GM12878 (cell line): ENCODE results near the gene CTSD. TPM values are rescaled to one million over a fixed set of nuclear protein-coding genes. Genes with fewer than 3 reads are reported as not detected.
A peak's percentile ranks its signal among the peaks of the same experiment; 100 is the strongest.

Experiments used
- ATAC-seq: fragments of 200-7000 bp; cut with Tn5 transposase; 3 replicates; pipeline ENCODE4 v1.9.1; 2020; ENCODE audit warnings: mild to moderate bottlenecking, moderate library complexity
- BruUV-seq: library from RNA; stranded (reverse); fragments of 400-500 nt; replicated peaks from 2 replicates; lab custom pipeline; 2021; lab: Mats Ljungman, UMichigan
- CTCF ChIA-PET: fragments of 300-600 bp; sonication (Branson Sonifier 250); formaldehyde crosslinking; extraction: SDS; loops from one replicate; lab custom pipeline; 2021; ENCODE audit warnings: inconsistent platforms; lab: Yijun Ruan, JAX
- POLR2A ChIA-PET: fragments of 350-600 bp; formaldehyde crosslinking; extraction: SDS; loops from one replicate; lab custom pipeline; 2021; ENCODE audit warnings: inconsistent platforms; lab: Charles Lee
- RAD21 ChIA-PET: fragments of 300-600 bp; sonication (Branson Sonifier 250); formaldehyde crosslinking; loops from one replicate; lab custom pipeline; 2023; ENCODE audit warnings: antibody characterized with exemption; ENCODE audit not compliant: unreplicated experiment; lab: Charles Lee
- SMC1A ChIA-PET: fragments of 300-600 bp; sonication (Branson Sonifier 250); formaldehyde crosslinking; loops from one replicate; lab custom pipeline; 2023; ENCODE audit not compliant: unreplicated experiment, uncharacterized antibody; lab: Charles Lee
- DNase-seq: peaks from one replicate; pipeline ENCODE4 v3.0.0-alpha.2; 2011; ENCODE audit warnings: low read depth, low spot score
- FAIRE-seq: peaks from 3 replicates; lab custom pipeline; 2011; peaks lifted over from hg19 to GRCh38; lab: Jason Lieb, UNC
- H2AFZ ChIP-seq: 2 replicates; pipeline ENCODE4 v1.6.0; 2011; ENCODE audit warnings: low read depth, low read length, control low read depth; ENCODE audit not compliant: control insufficient read depth
- H3K27ac ChIP-seq: 2 replicates; pipeline ENCODE4 v1.5.1; 2011; ENCODE audit warnings: control low read depth; ENCODE audit not compliant: control insufficient read depth, insufficient read depth
- H3K27me3 ChIP-seq, 2 experiments: replicated peaks in 1 of 2; 2 replicates each; pipeline versions ENCODE4 v1.6.0 to v1.6.1; 2011; ENCODE audit warnings: low read length in 1 of 2; ENCODE audit not compliant: control insufficient read depth in 2 of 2, insufficient read depth in 2 of 2
- H3K36me3 ChIP-seq, 2 experiments: 2 replicates each; pipeline ENCODE4 v1.5.1; 2011; ENCODE audit warnings: low read length in 1 of 2; ENCODE audit not compliant: control insufficient read depth in 2 of 2, insufficient read depth in 2 of 2
- H3K4me1 ChIP-seq: 2 replicates; pipeline ENCODE4 v1.6.1; 2011; ENCODE audit warnings: mild to moderate bottlenecking, low read length, moderate library complexity, mixed read lengths; ENCODE audit not compliant: control insufficient read depth, insufficient read depth
- H3K4me2 ChIP-seq: 2 replicates; pipeline ENCODE4 v1.6.0; 2011; ENCODE audit warnings: control low read depth; ENCODE audit not compliant: control insufficient read depth, insufficient read depth
- H3K4me3 ChIP-seq: fragments of 200-600 bp; sonication (generic); 2 replicates; pipeline ENCODE4 v1.5.1; 2016
- H3K79me2 ChIP-seq: 2 replicates; pipeline ENCODE4 v1.6.0; 2011; ENCODE audit warnings: low read length; ENCODE audit not compliant: control insufficient read depth, insufficient read depth
- H3K9ac ChIP-seq: 2 replicates; pipeline ENCODE4 v1.8.0; 2011; ENCODE audit warnings: low read length, control low read depth, mixed read lengths; ENCODE audit not compliant: control insufficient read depth, insufficient read depth
- H3K9me3 ChIP-seq: replicated peaks from 3 replicates; pipeline ENCODE4 v1.5.1; 2011; ENCODE audit warnings: mild to moderate bottlenecking, low read length; ENCODE audit not compliant: control insufficient read depth, insufficient read depth
- H4K20me1 ChIP-seq: 2 replicates; pipeline ENCODE4 v1.6.0; 2011; ENCODE audit not compliant: control insufficient read depth, insufficient read depth
- JUND ChIP-seq: IDR thresholded peaks from 2 replicates; pipeline ENCODE4 v1.6.1; 2012; ENCODE audit warnings: low read depth, mild to moderate bottlenecking, low read length, improper control_type of control experiment, moderate library complexity
- MTA2 ChIP-seq: fragments of 450-650 bp; IDR thresholded peaks from 2 replicates; pipeline ENCODE4 v1.6.1; 2016; ENCODE audit warnings: low read depth, mild to moderate bottlenecking, moderate library complexity
- NFYA ChIP-seq: IDR thresholded peaks from 2 replicates; pipeline ENCODE4 v1.6.1; 2011; ENCODE audit warnings: low read depth, mild to moderate bottlenecking, low read length, improper control_type of control experiment, borderline replicate concordance
- PAX8 ChIP-seq: fragments of 450-650 bp; IDR thresholded peaks from 2 replicates; pipeline ENCODE4 v1.6.1; 2017; ENCODE audit warnings: mild to moderate bottlenecking, moderate library complexity
- SPI1 ChIP-seq: IDR thresholded peaks from 2 replicates; pipeline ENCODE4 v1.6.1; 2011; ENCODE audit warnings: low read depth, mild to moderate bottlenecking, low read length, moderate library complexity, borderline replicate concordance; ENCODE audit not compliant: insufficient read depth
- ZNF384 ChIP-seq: IDR thresholded peaks from 2 replicates; pipeline ENCODE4 v1.6.1; 2012; ENCODE audit warnings: low read depth, mild to moderate bottlenecking, low read length, improper control_type of control experiment, borderline replicate concordance
- WGBS: methylation state at CpG from one replicate; pipeline ENCODE4 v1.1.6; 2016; ENCODE audit warnings: low lambda C conversion rate; ENCODE audit not compliant: insufficient replicate concordance, insufficient coverage; ENCODE audit errors: missing lambda C conversion rate; 5-methylcytosine and 5-hydroxymethylcytosine counted together
- in situ Hi-C: fragments of 300-500 bp; cut with MboI; formaldehyde crosslinking; loops from 9 replicates; pipeline ENCODE4 v1.14.3; 2018; ENCODE audit warnings: mixed read lengths
- intact Hi-C: fragments of 100-400 bp; cut with micrococcal nuclease; formaldehyde crosslinking; loops from one replicate; pipeline ENCODE4 v1.14.2; 2022; ENCODE audit not compliant: unreplicated experiment
- polyA plus RNA-seq, 11 experiments: library from polyadenylated mRNA; depleted of rRNA in 4 of 11; unstranded in 6 of 11; stranded (reverse) in 5 of 11; fragments of >200 nt; fragmentation: Nextera tagmentation in 4 of 11; fragmentation: Illumina TruSeq in 1 of 11; extraction: Ambion mirVana in 4 of 11; extraction: Trizol in 1 of 11; gene quantifications; 1 replicate in 1 of 11; 2 replicates in 10 of 11; pipeline versions ENCODE4 v1.2.1 to v1.2.3, GENCODE V29; 2011 to 2016; ENCODE audit warnings: inconsistent platforms in 2 of 11, missing spikeins in 2 of 11, low read depth in 1 of 11
- total RNA-seq, 4 experiments: library from RNA; depleted of rRNA in 3 of 4; stranded (reverse); fragments of >200 nt in 3 of 4; fragmentation: Illumina TruSeq in 1 of 4; extraction: Trizol in 1 of 4; gene quantifications; 2 replicates each; pipeline versions ENCODE4 v1.2.1 to v1.2.3, GENCODE V29; 2013 to 2021
- TF ChIP-seq, protein P1 (sequence below): fragments of 450-650 bp; IDR thresholded peaks from 2 replicates; pipeline ENCODE4 v1.6.1; 2018; ENCODE audit warnings: borderline replicate concordance, mild to moderate bottlenecking; ENCODE audit not compliant: partially characterized antibody
- TF ChIP-seq, protein P2 (sequence below): fragments of 450-650 bp; IDR thresholded peaks from 2 replicates; pipeline ENCODE4 v1.6.1; 2018; ENCODE audit warnings: mild to moderate bottlenecking, low read depth, moderate library complexity; ENCODE audit not compliant: partially characterized antibody
- TF ChIP-seq, protein P3 (sequence below): fragments of 450-650 bp; IDR thresholded peaks from 2 replicates; pipeline ENCODE4 v1.6.1; 2017; ENCODE audit warnings: mild to moderate bottlenecking, low read depth, inconsistent platforms; ENCODE audit not compliant: poor library complexity, severe bottlenecking

CTSD gene
- total and polyA plus RNA-seq, 10 of the 15 experiments (the other 5 are each of a cell fraction or from before 2014, with no cell fraction given): 0.42 to 54.6 (median 25.0) TPM

DNA sequence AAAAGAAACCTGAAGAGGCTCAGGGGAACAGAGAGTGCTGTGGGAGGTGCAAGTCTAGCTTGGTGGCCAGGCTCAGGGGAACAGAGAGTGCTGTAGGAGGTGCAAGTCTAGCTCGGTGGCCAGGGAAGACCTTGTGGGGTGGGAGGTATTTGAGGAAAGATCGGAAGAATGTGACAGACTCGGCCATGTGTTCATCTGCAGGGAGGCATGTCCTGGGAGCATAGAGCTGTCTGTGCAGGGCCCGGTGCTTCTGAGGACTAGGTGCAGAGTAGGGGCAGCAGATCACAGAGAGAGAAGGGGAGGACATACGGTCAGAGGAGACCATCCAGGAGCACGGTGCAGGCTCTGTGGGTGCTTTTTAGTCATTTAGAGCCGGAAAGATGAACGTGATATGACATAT, 24.2 kb downstream of the CTSD start:
- TF ChIP-seq NFYA (no peak), SPI1 (peak; percentile 14; the same call in 1 of the 2 replicates)
- Histone ChIP-seq H3K9ac (no peak overlapping the region), H2AFZ (no peak overlapping the region), H3K27me3 (no peaks in the 10 kb centered on the region), H3K79me2 (no peaks in the 10 kb centered on the region), H3K4me1 (no peaks in the 10 kb centered on the region), H3K4me3 (no peak overlapping the region), H3K4me2 (no peak overlapping the region), H4K20me1 (no peaks in the 10 kb centered on the region), H3K9me3 (peaks cover 2% of the 10 kb centered on the region; the same call in 2 of the 3 replicates), H3K36me3 (no peaks in the 10 kb centered on the region), H3K27ac (no peak overlapping the region)
- ATAC-seq: no peak
- CTCF ChIA-PET: interaction anchor here (1.3 kb wide), 1 partner anchor 45 kb away, joined by 4 read pairs; no protein-coding TSS in a partner anchor
- SMC1A ChIA-PET: no interaction called here
- WGBS: 15% methylated on average over 8 of the region's 8 CpGs
- RAD21 ChIA-PET: interaction anchor here (0.7 kb wide), 1 partner anchor 9 kb away, joined by 4 read pairs; no protein-coding TSS in a partner anchor
- POLR2A ChIA-PET: no interaction called here
- no TSS peak for BruUV-seq
- no peak for FAIRE-seq
- DNase-seq: no peak
- intact Hi-C loops: no loop called here
- in situ Hi-C loops: no loop called here

DNA sequence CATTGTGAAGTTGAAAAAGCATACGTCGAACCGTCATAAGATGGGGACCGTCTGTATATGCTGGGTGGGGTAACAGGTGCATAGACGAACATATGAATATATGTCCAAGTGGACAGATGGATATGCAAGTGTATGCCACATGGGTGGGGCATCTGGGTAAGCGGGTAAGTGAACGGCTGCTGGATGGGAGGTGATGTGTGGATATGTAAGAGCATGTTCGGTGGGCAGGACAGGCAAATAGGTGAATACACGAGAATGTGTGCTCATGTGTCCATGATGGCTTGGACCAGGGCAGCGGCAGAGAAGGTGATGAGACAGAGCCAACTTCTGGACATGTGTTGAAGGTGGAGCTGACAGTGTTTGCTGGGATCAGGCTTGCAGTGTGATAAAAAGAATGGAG, 25.3 kb downstream of the CTSD start:
- ChIA-PET RAD21 (no interaction called here), SMC1A (no interaction called here), CTCF (no interaction called here), POLR2A (no interaction called here)
- Histone ChIP-seq H3K4me1 (no peaks in the 10 kb centered on the region), H3K4me3 (no peak overlapping the region), H3K9me3 (peaks cover 2% of the 10 kb centered on the region; the same call in 2 of the 3 replicates), H3K27ac (no peak overlapping the region), H3K27me3 (no peaks in the 10 kb centered on the region), H3K4me2 (no peak overlapping the region), H3K79me2 (no peaks in the 10 kb centered on the region), H2AFZ (no peak overlapping the region), H3K9ac (no peak overlapping the region), H4K20me1 (no peaks in the 10 kb centered on the region), H3K36me3 (no peaks in the 10 kb centered on the region)
- BruUV-seq: no TSS peak
- WGBS: 75% methylated on average over 10 of the region's 10 CpGs
- no peak for DNase-seq
- no peak for ATAC-seq
- in situ Hi-C loops: no loop called here
- FAIRE-seq: no peak
- intact Hi-C loops: no loop called here
- TF ChIP-seq JUND (no peak), ZNF384 (no peak), PAX8 (no peak), MTA2 (no peak)
- TF ChIP-seq, protein P1, sequence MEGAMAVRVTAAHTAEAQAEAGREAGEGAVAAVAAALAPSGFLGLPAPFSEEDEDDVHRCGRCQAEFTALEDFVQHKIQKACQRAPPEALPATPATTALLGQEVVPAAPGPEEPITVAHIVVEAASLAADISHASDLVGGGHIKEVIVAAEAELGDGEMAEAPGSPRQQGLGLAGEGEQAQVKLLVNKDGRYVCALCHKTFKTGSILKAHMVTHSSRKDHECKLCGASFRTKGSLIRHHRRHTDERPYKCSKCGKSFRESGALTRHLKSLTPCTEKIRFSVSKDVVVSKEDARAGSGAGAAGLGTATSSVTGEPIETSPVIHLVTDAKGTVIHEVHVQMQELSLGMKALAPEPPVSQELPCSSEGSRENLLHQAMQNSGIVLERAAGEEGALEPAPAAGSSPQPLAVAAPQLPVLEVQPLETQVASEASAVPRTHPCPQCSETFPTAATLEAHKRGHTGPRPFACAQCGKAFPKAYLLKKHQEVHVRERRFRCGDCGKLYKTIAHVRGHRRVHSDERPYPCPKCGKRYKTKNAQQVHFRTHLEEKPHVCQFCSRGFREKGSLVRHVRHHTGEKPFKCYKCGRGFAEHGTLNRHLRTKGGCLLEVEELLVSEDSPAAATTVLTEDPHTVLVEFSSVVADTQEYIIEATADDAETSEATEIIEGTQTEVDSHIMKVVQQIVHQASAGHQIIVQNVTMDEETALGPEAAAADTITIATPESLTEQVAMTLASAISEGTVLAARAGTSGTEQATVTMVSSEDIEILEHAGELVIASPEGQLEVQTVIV: no peak
- TF ChIP-seq, protein P2, sequence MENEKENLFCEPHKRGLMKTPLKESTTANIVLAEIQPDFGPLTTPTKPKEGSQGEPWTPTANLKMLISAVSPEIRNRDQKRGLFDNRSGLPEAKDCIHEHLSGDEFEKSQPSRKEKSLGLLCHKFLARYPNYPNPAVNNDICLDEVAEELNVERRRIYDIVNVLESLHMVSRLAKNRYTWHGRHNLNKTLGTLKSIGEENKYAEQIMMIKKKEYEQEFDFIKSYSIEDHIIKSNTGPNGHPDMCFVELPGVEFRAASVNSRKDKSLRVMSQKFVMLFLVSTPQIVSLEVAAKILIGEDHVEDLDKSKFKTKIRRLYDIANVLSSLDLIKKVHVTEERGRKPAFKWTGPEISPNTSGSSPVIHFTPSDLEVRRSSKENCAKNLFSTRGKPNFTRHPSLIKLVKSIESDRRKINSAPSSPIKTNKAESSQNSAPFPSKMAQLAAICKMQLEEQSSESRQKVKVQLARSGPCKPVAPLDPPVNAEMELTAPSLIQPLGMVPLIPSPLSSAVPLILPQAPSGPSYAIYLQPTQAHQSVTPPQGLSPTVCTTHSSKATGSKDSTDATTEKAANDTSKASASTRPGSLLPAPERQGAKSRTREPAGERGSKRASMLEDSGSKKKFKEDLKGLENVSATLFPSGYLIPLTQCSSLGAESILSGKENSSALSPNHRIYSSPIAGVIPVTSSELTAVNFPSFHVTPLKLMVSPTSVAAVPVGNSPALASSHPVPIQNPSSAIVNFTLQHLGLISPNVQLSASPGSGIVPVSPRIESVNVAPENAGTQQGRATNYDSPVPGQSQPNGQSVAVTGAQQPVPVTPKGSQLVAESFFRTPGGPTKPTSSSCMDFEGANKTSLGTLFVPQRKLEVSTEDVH: no peak
- TF ChIP-seq, protein P3, sequence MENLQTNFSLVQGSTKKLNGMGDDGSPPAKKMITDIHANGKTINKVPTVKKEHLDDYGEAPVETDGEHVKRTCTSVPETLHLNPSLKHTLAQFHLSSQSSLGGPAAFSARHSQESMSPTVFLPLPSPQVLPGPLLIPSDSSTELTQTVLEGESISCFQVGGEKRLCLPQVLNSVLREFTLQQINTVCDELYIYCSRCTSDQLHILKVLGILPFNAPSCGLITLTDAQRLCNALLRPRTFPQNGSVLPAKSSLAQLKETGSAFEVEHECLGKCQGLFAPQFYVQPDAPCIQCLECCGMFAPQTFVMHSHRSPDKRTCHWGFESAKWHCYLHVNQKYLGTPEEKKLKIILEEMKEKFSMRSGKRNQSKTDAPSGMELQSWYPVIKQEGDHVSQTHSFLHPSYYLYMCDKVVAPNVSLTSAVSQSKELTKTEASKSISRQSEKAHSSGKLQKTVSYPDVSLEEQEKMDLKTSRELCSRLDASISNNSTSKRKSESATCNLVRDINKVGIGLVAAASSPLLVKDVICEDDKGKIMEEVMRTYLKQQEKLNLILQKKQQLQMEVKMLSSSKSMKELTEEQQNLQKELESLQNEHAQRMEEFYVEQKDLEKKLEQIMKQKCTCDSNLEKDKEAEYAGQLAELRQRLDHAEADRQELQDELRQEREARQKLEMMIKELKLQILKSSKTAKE: no peak
